Keratinocyte (primary cell): ENCODE measurements around the gene PARD3B. TPM values are rescaled to one million over a fixed set of nuclear protein-coding genes. Genes with fewer than 3 reads are reported as not detected.
A peak's percentile ranks its signal among the peaks of the same experiment; 100 is the strongest.

Experiments used
- DNase-seq: peaks from one replicate; pipeline ENCODE4 v3.0.0-alpha.2; 2011; ENCODE audit warnings: low read depth, missing footprints, low spot score
- FAIRE-seq: peaks from 2 replicates; lab custom pipeline; 2011; peaks lifted over from hg19 to GRCh38; lab: Jason Lieb, UNC
- H2AFZ ChIP-seq: 2 replicates; pipeline ENCODE4 v1.6.0; 2012; ENCODE audit warnings: low read length, control low read depth, inconsistent platforms; ENCODE audit not compliant: control insufficient read depth
- H3K27ac ChIP-seq: 2 replicates; pipeline ENCODE4 v1.5.1; 2011; ENCODE audit warnings: low read length; ENCODE audit not compliant: control insufficient read depth, insufficient read depth
- H3K27me3 ChIP-seq: 3 replicates; pipeline ENCODE4 v1.6.0; 2011; ENCODE audit warnings: low read length; ENCODE audit not compliant: control insufficient read depth, insufficient read depth; ENCODE audit errors: extremely low read depth
- H3K36me3 ChIP-seq, 2 experiments: 2 replicates in 1 of 2; 3 replicates in 1 of 2; pipeline ENCODE4 v1.5.1; 2011; ENCODE audit warnings: low read length in 2 of 2, mild to moderate bottlenecking in 1 of 2; ENCODE audit not compliant: control insufficient read depth in 2 of 2, insufficient read depth in 2 of 2; ENCODE audit errors: extremely low read depth in 1 of 2
- H3K4me1 ChIP-seq: 3 replicates; pipeline ENCODE4 v1.5.1; 2011; ENCODE audit warnings: low read length; ENCODE audit not compliant: control insufficient read depth, insufficient read depth; ENCODE audit errors: extremely low read depth
- H3K4me2 ChIP-seq: 3 replicates; pipeline ENCODE4 v1.6.0; 2011; ENCODE audit warnings: low read depth, low read length; ENCODE audit not compliant: control insufficient read depth, insufficient read depth; ENCODE audit errors: extremely low read depth
- H3K4me3 ChIP-seq, 3 experiments: fragments of 200-600 bp in 1 of 3; sonication (generic) in 1 of 3; 2 replicates in 2 of 3; 3 replicates in 1 of 3; pipeline ENCODE4 v1.5.1; 2011 to 2016; ENCODE audit warnings: low read length in 3 of 3, mild to moderate bottlenecking in 3 of 3, control low read depth in 2 of 3, inconsistent platforms in 1 of 3, low read depth in 1 of 3, mixed read lengths in 1 of 3, mixed run types in 1 of 3, moderate library complexity in 1 of 3; ENCODE audit not compliant: control insufficient read depth in 2 of 3, insufficient read depth in 2 of 3; ENCODE audit errors: extremely low read depth in 1 of 3
- H3K79me2 ChIP-seq: 2 replicates; pipeline ENCODE4 v1.6.0; 2012; ENCODE audit warnings: low read length; ENCODE audit not compliant: control insufficient read depth, insufficient read depth
- H3K9ac ChIP-seq: 3 replicates; pipeline ENCODE4 v1.6.0; 2011; ENCODE audit warnings: low read length; ENCODE audit not compliant: control insufficient read depth, insufficient read depth; ENCODE audit errors: extremely low read depth
- H3K9me1 ChIP-seq: 3 replicates; pipeline ENCODE4 v1.6.0; 2011; ENCODE audit warnings: low read length; ENCODE audit not compliant: control insufficient read depth, insufficient read depth; ENCODE audit errors: extremely low read depth
- H3K9me3 ChIP-seq: 2 replicates; pipeline ENCODE4 v1.5.1; 2012; ENCODE audit warnings: low read depth, low read length; ENCODE audit not compliant: control insufficient read depth
- H4K20me1 ChIP-seq: 3 replicates; pipeline ENCODE4 v1.6.0; 2011; ENCODE audit warnings: low read length; ENCODE audit not compliant: control insufficient read depth, insufficient read depth; ENCODE audit errors: extremely low read depth
- CTCF ChIP-seq, 3 experiments: IDR thresholded peaks in 1 of 3; conservative IDR thresholded peaks in 1 of 3; optimal IDR thresholded peaks in 1 of 3; 2 replicates in 2 of 3; 3 replicates in 1 of 3; pipeline versions ENCODE3 to v1.5.1; 2011; ENCODE audit warnings: low read length in 3 of 3, mild to moderate bottlenecking in 3 of 3, moderate library complexity in 2 of 3, control low read depth in 1 of 3, inconsistent platforms in 1 of 3; ENCODE audit not compliant: insufficient read depth in 2 of 3; ENCODE audit errors: extremely low read depth in 1 of 3
- EZH2 ChIP-seq: IDR thresholded peaks from one replicate; pipeline ENCODE4 v1.6.1; 2012; ENCODE audit warnings: inconsistent platforms, mild to moderate bottlenecking, low read length, moderate library complexity
- dilution Hi-C: fragments of 300-500 bp; cut with MboI; formaldehyde crosslinking; loops from one replicate; pipeline ENCODE4 v1.7.0; 2020; ENCODE audit warnings: low sequenced_read_pairs; ENCODE audit not compliant: extremely low pct_ligation_motif_present
- polyA plus RNA-seq, 5 experiments: library from polyadenylated mRNA; depleted of rRNA in 3 of 5; stranded (reverse) in 3 of 5; stranded (forward) in 1 of 5; unstranded in 1 of 5; fragments of >200 nt; gene quantifications; 1 replicate in 1 of 5; 2 replicates in 3 of 5; 3 replicates in 1 of 5; pipeline versions ENCODE4 v1.2.1 to v1.2.3, GENCODE V29; 2011 to 2012; ENCODE audit warnings: missing spikeins in 2 of 5, low read depth in 1 of 5, low replicate concordance in 1 of 5

The PARD3B gene
- polyA plus RNA-seq, 1 donor (not counting 4 experiments of a cell fraction or from before 2014, with no cell fraction given) = 1.2 TPM

- no peak overlapping the region for H2AFZ ChIP-seq
- no peaks in the 10 kb centered on the region for H3K36me3 ChIP-seq
- peak; percentile 32 for FAIRE-seq
- H3K4me2 ChIP-seq = no peak overlapping the region
- H3K27ac ChIP-seq = no peak overlapping the region
- TF ChIP-seq EZH2 (no peak), CTCF (optimal IDR thresholded peaks at IDR 0.05 in 1 of 3, IDR thresholded peaks at IDR 0.05 in 1 of 3, conservative IDR thresholded peaks at IDR 0.05 in 1 of 3; ENCODE audit: extremely low read depth in 1 of 3, insufficient read depth in 2 of 3, low read length in 3 of 3) (no peak)
- dilution Hi-C loops = no loop called here
- no peak overlapping the region for H3K9ac ChIP-seq
- H3K4me3 ChIP-seq = no peak overlapping the region
- H3K4me1 ChIP-seq = no peaks in the 10 kb centered on the region
- DNase-seq = no peak
- no peaks in the 10 kb centered on the region for H3K9me1 ChIP-seq
- no peaks in the 10 kb centered on the region for H3K27me3 ChIP-seq
- H4K20me1 ChIP-seq = no peaks in the 10 kb centered on the region
- no peaks in the 10 kb centered on the region for H3K9me3 ChIP-seq
- H3K79me2 ChIP-seq = no peaks in the 10 kb centered on the region
Observed at GRCh38 chr2:205287316-205287715, 742.0 kb downstream of the PARD3B start.

GRCh38 chr2:205288686-205289085 is 743.4 kb downstream of the PARD3B start:
- no peak for FAIRE-seq
- Histone ChIP-seq H3K27ac (no peak overlapping the region), H4K20me1 (no peaks in the 10 kb centered on the region), H3K4me1 (no peaks in the 10 kb centered on the region), H2AFZ (no peak overlapping the region), H3K4me3 (no peak overlapping the region), H3K9me3 (no peaks in the 10 kb centered on the region), H3K4me2 (no peak overlapping the region), H3K9me1 (no peaks in the 10 kb centered on the region), H3K27me3 (no peaks in the 10 kb centered on the region), H3K36me3 (no peaks in the 10 kb centered on the region), H3K79me2 (no peaks in the 10 kb centered on the region), H3K9ac (no peak overlapping the region)
- dilution Hi-C loops = no loop called here
- no peak for DNase-seq
- TF ChIP-seq CTCF (optimal IDR thresholded peaks at IDR 0.05 in 1 of 3, IDR thresholded peaks at IDR 0.05 in 1 of 3, conservative IDR thresholded peaks at IDR 0.05 in 1 of 3; ENCODE audit: extremely low read depth in 1 of 3, insufficient read depth in 2 of 3, low read length in 3 of 3) (no peak), EZH2 (no peak)
